SK-N-SH (cell line): ENCODE measurements around the gene TMEM164.

ENCODE experiments used
- EP300 ChIP-seq, 2 experiments: IDR thresholded peaks; 2 replicates each; pipeline versions ENCODE4 v1.4.0 to v1.6.1; 2012; ENCODE audit warnings: borderline replicate concordance in 1 of 2, low read depth in 1 of 2, low read length in 1 of 2
- JUND ChIP-seq: IDR thresholded peaks from 2 replicates; pipeline ENCODE4 v1.4.0; 2012
- NFIC ChIP-seq: IDR thresholded peaks from 2 replicates; pipeline ENCODE4 v1.4.0; 2012; ENCODE audit warnings: borderline replicate concordance
- POLR2AphosphoS5 ChIP-seq: IDR thresholded peaks from 2 replicates; pipeline ENCODE4 v1.6.1; 2012; ENCODE audit warnings: low read depth, low read length
- RAD21 ChIP-seq: IDR thresholded peaks from 2 replicates; pipeline ENCODE4 v1.6.1; 2012; ENCODE audit warnings: mild to moderate bottlenecking, low read length
- RFX5 ChIP-seq: IDR thresholded peaks from 2 replicates; pipeline ENCODE4 v1.6.1; 2012; ENCODE audit warnings: mild to moderate bottlenecking, improper control_type of control experiment, low read length
- RXRA ChIP-seq: IDR thresholded peaks from 2 replicates; pipeline ENCODE4 v1.4.0; 2012; ENCODE audit warnings: low read depth, mild to moderate bottlenecking, borderline replicate concordance
- SMC3 ChIP-seq: IDR thresholded peaks from 2 replicates; pipeline ENCODE4 v1.6.1; 2012; ENCODE audit warnings: low read depth, low read length, improper control_type of control experiment
- TAF1 ChIP-seq: IDR thresholded peaks from 2 replicates; pipeline ENCODE4 v1.6.1; 2012; ENCODE audit warnings: low read depth, mild to moderate bottlenecking, low read length, moderate library complexity, borderline replicate concordance
- YY1 ChIP-seq: IDR thresholded peaks from 2 replicates; pipeline ENCODE4 v1.4.0; 2012; ENCODE audit warnings: low read depth, mild to moderate bottlenecking
- TF ChIP-seq, protein P1 (sequence below): fragments of 200-600 bp; sonication (generic); IDR thresholded peaks from 2 replicates; pipeline ENCODE4 v1.6.1; 2017; ENCODE audit warnings: antibody characterized with exemption, mild to moderate bottlenecking, moderate library complexity
- TF ChIP-seq, protein P2 (sequence below): IDR thresholded peaks from 2 replicates; pipeline ENCODE4 v1.4.0; 2012; ENCODE audit warnings: low read depth
- TF ChIP-seq, protein P3 (sequence below): IDR thresholded peaks from 2 replicates; pipeline ENCODE4 v1.6.1; 2012; ENCODE audit warnings: mild to moderate bottlenecking, low read depth, low read length, moderate library complexity

GRCh38 chrX:110001740-110002299 is 1.1 kb upstream of the TMEM164 start:
- TF ChIP-seq JUND, result no peak
- TF ChIP-seq, protein P1, sequence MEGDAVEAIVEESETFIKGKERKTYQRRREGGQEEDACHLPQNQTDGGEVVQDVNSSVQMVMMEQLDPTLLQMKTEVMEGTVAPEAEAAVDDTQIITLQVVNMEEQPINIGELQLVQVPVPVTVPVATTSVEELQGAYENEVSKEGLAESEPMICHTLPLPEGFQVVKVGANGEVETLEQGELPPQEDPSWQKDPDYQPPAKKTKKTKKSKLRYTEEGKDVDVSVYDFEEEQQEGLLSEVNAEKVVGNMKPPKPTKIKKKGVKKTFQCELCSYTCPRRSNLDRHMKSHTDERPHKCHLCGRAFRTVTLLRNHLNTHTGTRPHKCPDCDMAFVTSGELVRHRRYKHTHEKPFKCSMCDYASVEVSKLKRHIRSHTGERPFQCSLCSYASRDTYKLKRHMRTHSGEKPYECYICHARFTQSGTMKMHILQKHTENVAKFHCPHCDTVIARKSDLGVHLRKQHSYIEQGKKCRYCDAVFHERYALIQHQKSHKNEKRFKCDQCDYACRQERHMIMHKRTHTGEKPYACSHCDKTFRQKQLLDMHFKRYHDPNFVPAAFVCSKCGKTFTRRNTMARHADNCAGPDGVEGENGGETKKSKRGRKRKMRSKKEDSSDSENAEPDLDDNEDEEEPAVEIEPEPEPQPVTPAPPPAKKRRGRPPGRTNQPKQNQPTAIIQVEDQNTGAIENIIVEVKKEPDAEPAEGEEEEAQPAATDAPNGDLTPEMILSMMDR, result no peak
- TF ChIP-seq RAD21, result no peak
- TF ChIP-seq YY1, result no peak
- TF ChIP-seq TAF1, result no peak
- TF ChIP-seq NFIC, result no peak
- no peak for TF ChIP-seq EP300 (IDR thresholded peaks at IDR 0.05; ENCODE audit: borderline replicate concordance in 1 of 2, low read depth in 1 of 2, low read length in 1 of 2)
- TF ChIP-seq RXRA, result no peak
- TF ChIP-seq, protein P2, sequence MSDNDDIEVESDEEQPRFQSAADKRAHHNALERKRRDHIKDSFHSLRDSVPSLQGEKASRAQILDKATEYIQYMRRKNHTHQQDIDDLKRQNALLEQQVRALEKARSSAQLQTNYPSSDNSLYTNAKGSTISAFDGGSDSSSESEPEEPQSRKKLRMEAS, result no peak; the same call in 1 of the 2 replicates
- no peak for TF ChIP-seq RFX5
- TF ChIP-seq, protein P3, sequence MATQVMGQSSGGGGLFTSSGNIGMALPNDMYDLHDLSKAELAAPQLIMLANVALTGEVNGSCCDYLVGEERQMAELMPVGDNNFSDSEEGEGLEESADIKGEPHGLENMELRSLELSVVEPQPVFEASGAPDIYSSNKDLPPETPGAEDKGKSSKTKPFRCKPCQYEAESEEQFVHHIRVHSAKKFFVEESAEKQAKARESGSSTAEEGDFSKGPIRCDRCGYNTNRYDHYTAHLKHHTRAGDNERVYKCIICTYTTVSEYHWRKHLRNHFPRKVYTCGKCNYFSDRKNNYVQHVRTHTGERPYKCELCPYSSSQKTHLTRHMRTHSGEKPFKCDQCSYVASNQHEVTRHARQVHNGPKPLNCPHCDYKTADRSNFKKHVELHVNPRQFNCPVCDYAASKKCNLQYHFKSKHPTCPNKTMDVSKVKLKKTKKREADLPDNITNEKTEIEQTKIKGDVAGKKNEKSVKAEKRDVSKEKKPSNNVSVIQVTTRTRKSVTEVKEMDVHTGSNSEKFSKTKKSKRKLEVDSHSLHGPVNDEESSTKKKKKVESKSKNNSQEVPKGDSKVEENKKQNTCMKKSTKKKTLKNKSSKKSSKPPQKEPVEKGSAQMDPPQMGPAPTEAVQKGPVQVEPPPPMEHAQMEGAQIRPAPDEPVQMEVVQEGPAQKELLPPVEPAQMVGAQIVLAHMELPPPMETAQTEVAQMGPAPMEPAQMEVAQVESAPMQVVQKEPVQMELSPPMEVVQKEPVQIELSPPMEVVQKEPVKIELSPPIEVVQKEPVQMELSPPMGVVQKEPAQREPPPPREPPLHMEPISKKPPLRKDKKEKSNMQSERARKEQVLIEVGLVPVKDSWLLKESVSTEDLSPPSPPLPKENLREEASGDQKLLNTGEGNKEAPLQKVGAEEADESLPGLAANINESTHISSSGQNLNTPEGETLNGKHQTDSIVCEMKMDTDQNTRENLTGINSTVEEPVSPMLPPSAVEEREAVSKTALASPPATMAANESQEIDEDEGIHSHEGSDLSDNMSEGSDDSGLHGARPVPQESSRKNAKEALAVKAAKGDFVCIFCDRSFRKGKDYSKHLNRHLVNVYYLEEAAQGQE, result no peak
- no peak for TF ChIP-seq POLR2AphosphoS5
- TF ChIP-seq SMC3, result no peak
